Esophagus muscularis mucosa (tissue), 4 donors: ENCODE measurements around the gene MOB1B. TPM values are rescaled to one million over a fixed set of nuclear protein-coding genes. Genes with fewer than 3 reads are reported as not detected.

Experiments
- DNase-seq: peaks from one replicate; pipeline ENCODE4 v3.0.0-alpha.2; 2017; ENCODE audit errors: extremely low spot score
- H3K27ac ChIP-seq, 4 donors: fragments of 200-600 bp; sonication (generic); replicated peaks in 1 of 4; 1 replicate in 3 of 4; 2 replicates in 1 of 4; pipeline ENCODE4 v1.5.1; 2016 to 2019; ENCODE audit warnings: mild to moderate bottlenecking in 1 of 4
- H3K27me3 ChIP-seq, 4 donors: fragments of 200-600 bp; sonication (generic); one replicate each; pipeline versions ENCODE4 v1.5.1 to v1.6.0; 2016 to 2019
- H3K36me3 ChIP-seq, 4 donors: fragments of 200-600 bp; sonication (generic); one replicate each; pipeline ENCODE4 v1.5.1; 2016 to 2019
- H3K4me1 ChIP-seq, 4 donors: fragments of 200-600 bp; sonication (generic); one replicate each; pipeline ENCODE4 v1.5.1; 2016 to 2019
- H3K4me3 ChIP-seq, 4 donors: fragments of 200-600 bp; sonication (generic); 1 replicate in 2 of 4; 2 replicates in 2 of 4; pipeline ENCODE4 v1.5.1; 2016 to 2019; ENCODE audit warnings: mild to moderate bottlenecking in 4 of 4, moderate library complexity in 1 of 4
- H3K9me3 ChIP-seq, 4 donors: fragments of 200-600 bp; sonication (generic); 1 replicate in 3 of 4; 2 replicates in 1 of 4; pipeline ENCODE4 v1.5.1; 2016 to 2019
- EP300 ChIP-seq: sonication (generic); formaldehyde crosslinking; IDR thresholded peaks from one replicate; pipeline ENCODE4 v1.6.1; 2017; ENCODE audit warnings: antibody characterized with exemption
- POLR2A ChIP-seq: fragments of 450-650 bp; IDR thresholded peaks from one replicate; pipeline ENCODE4 v1.6.1; 2017; ENCODE audit warnings: antibody characterized with exemption, moderate library complexity, mild to moderate bottlenecking, low read depth
- POLR2AphosphoS5 ChIP-seq, 2 donors: sonication (generic); formaldehyde crosslinking; IDR thresholded peaks; one replicate each; pipeline ENCODE4 v1.6.1; 2017; ENCODE audit warnings: antibody characterized with exemption in 2 of 2
- WGBS: methylation state at CpG from one replicate; pipeline ENCODE4 v1.1.5; 2018; 5-methylcytosine and 5-hydroxymethylcytosine counted together
- intact Hi-C: fragments of 100-400 bp; cut with DNase I; formaldehyde crosslinking; loops from one replicate; pipeline ENCODE4 v1.15.1; 2023
- total RNA-seq, 4 donors: library from RNA; depleted of rRNA; stranded (reverse); fragments of >200 nt; gene quantifications; one replicate each; pipeline versions ENCODE4 v1.1.0 to v1.2.1, GENCODE V29; 2016
- TF ChIP-seq, protein P1 (sequence below), 3 experiments: fragments of 200-600 bp in 2 of 3; fragments of 450-650 bp in 1 of 3; sonication (generic) in 2 of 3; IDR thresholded peaks; one replicate each; pipeline ENCODE4 v1.5.1; 2017 to 2019; ENCODE audit warnings: antibody characterized with exemption in 3 of 3, mild to moderate bottlenecking in 2 of 3, moderate library complexity in 1 of 3

Gene MOB1B
- total RNA-seq, 4 donors from 2014 or later = 15.0 to 19.4 (median 16.6) TPM

DNA sequence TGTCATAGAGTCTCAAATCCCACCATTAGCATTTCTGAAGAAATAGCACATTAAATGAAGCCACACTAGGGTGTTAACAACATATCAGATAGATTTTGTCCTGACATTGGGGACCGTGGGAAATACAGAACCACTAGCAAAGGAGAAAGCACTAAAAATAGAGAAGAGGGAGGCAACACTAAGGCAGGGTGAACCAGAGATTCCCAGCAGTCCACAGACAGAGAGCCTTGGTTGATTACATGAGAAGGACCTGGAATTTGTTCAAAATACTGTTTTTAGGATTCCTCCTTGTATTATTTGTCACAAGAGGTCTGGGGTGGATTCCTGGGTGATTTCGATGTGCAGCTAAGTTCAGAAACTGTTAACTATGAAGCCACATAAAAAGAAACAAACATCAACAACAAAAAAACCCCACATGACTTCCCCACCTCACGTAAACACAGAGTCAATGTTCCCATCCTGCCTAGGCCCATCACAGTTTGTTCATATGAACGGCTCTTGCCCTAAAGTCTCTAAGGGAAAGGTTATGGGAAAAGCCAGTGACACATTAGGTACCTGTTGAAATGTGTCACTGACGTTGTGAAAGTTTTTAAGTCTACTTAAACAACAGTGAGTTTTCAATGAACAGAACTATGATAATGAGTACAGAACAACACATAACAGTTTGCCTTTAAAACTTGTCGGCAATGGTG, 38.9 kb upstream of the MOB1B start:
- Histone ChIP-seq H3K4me3 (no peak overlapping the region), H3K9me3 (no peaks in the 10 kb centered on the region), H3K27ac (no peak overlapping the region), H3K27me3 (no peaks in the 10 kb centered on the region), H3K36me3 (no peaks in the 10 kb centered on the region), H3K4me1 (no peaks in the 10 kb centered on the region)
- no peak for TF ChIP-seq POLR2A
- TF ChIP-seq, protein P1, sequence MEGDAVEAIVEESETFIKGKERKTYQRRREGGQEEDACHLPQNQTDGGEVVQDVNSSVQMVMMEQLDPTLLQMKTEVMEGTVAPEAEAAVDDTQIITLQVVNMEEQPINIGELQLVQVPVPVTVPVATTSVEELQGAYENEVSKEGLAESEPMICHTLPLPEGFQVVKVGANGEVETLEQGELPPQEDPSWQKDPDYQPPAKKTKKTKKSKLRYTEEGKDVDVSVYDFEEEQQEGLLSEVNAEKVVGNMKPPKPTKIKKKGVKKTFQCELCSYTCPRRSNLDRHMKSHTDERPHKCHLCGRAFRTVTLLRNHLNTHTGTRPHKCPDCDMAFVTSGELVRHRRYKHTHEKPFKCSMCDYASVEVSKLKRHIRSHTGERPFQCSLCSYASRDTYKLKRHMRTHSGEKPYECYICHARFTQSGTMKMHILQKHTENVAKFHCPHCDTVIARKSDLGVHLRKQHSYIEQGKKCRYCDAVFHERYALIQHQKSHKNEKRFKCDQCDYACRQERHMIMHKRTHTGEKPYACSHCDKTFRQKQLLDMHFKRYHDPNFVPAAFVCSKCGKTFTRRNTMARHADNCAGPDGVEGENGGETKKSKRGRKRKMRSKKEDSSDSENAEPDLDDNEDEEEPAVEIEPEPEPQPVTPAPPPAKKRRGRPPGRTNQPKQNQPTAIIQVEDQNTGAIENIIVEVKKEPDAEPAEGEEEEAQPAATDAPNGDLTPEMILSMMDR (IDR thresholded peaks at IDR 0.05) = no peak
- TF ChIP-seq POLR2AphosphoS5 (IDR thresholded peaks at IDR 0.05) = no peak
- TF ChIP-seq EP300 = no peak
- no peak for DNase-seq
- 71% methylated on average over 6 of the region's 6 CpGs for WGBS
- intact Hi-C loops = no loop called here

DNA sequence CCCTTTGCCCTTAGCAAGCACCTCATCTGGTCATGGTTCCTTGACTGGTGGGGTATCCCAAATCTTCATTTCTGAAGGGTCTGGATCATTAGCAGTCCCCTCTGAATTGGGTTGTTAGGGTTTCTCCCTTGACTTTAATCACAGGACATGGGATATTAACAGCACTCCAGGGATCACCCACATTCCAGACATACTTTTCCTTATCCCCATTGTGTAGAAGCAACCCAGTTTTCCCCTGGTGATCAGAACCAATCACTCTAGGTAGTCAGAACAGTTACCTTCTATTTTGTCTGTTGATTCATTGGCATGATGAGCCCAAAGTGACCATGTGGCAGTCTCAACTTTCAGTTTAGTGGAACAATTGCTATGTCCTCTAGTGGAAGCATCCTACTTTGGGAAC, 33.4 kb upstream of the MOB1B start:
- Histone ChIP-seq H3K9me3 (no peaks in the 10 kb centered on the region), H3K27me3 (no peaks in the 10 kb centered on the region), H3K36me3 (no peaks in the 10 kb centered on the region), H3K4me3 (no peak overlapping the region), H3K4me1 (no peaks in the 10 kb centered on the region), H3K27ac (no peak overlapping the region)
- no peak for TF ChIP-seq POLR2A
- TF ChIP-seq EP300 = no peak
- TF ChIP-seq, protein P1 (IDR thresholded peaks at IDR 0.05) = no peak
- no peak for TF ChIP-seq POLR2AphosphoS5 (IDR thresholded peaks at IDR 0.05)
- DNase-seq = no peak
- intact Hi-C loops = no loop called here

DNA sequence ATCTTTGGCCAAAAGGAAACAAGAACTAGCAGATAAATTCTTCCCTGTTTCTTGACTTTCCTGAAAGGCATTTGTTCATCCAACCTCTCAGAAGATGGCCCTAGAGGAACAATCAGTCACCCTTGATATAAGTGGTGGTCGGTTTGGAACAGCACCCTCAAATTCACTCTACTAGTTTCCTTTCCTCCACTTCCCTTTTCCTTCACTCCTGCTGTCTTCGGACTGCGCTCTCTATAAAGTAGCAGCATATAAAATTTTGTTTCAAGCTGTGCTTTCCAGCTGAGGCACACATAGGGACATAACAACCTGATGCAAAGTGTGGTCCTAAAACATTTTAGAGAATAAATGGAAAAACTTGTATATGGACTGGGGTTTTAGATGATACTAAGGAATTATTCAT, 29.0 kb upstream of the MOB1B start:
- Histone ChIP-seq H3K36me3 (no peaks in the 10 kb centered on the region), H3K4me1 (no peaks in the 10 kb centered on the region), H3K4me3 (no peak overlapping the region), H3K9me3 (no peaks in the 10 kb centered on the region), H3K27ac (no peak overlapping the region), H3K27me3 (no peaks in the 10 kb centered on the region)
- DNase-seq = no peak
- TF ChIP-seq POLR2AphosphoS5 (IDR thresholded peaks at IDR 0.05) (no peak), EP300 (no peak), POLR2A (no peak)
- TF ChIP-seq, protein P1 (IDR thresholded peaks at IDR 0.05) = no peak
- 87% methylated on average over 3 of the region's 3 CpGs for WGBS
- intact Hi-C loops = no loop called here

DNA sequence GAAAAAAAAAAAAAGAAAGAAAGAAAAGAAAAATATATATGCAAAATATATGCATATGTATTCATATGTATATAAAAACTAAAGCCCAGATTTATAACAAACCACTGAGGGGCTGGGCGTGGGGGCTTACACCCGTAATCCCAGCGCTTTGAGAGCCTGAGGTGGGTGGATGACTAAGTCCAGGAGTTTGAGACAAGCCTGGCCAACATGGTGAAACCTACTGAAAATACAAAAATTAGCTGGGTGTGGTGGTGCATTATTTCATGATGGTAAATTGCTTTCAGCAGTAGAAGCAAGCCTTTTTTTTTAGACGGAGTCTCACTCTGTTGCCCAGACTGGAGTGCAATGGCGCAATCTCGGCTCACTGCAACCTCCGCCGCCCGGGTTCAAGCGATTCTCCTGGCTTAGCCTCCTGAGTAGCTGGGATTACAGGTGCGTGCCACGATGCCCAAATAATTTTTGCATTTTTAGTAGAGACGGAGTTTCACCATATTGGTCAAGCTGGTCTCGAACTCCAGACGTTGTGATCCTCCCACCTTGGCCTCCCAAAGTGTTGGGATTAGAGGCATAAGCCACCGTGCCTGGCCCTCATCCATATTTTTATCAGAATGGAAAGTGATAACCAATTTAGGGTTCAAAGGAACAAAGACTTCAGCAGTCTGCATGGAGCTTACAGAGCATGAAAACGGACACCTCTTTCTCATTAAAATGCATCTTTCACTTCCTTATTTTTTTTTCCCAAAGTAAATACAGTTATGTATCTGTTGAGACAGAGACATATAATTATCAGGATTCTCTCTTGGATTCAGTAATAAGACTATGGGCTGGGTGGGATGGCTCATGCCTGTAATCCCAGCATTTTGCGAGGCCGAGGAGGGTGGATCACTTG, 27.7 kb upstream of the MOB1B start:
- no peak overlapping the region for H3K27ac ChIP-seq
- 94% methylated on average over 19 of the region's 19 CpGs for WGBS
- intact Hi-C loops = no loop called here

More for the DNA sequence above, 27.7 kb upstream of the MOB1B start:
- TF ChIP-seq, protein P1 (IDR thresholded peaks at IDR 0.05) = no peak
- TF ChIP-seq POLR2A (no peak), EP300 (no peak), POLR2AphosphoS5 (IDR thresholded peaks at IDR 0.05) (no peak)
- H3K4me3 ChIP-seq = no peak overlapping the region
- H3K27me3 ChIP-seq = no peaks in the 10 kb centered on the region
- DNase-seq = no peak
- no peaks in the 10 kb centered on the region for H3K36me3 ChIP-seq
- H3K9me3 ChIP-seq = no peaks in the 10 kb centered on the region
- H3K4me1 ChIP-seq = no peaks in the 10 kb centered on the region
